ENCODE results near the gene CELF5.

CELF5 gene

GRCh38 chr19:3178973-3179738, 45.3 kb upstream of the CELF5 start:
- TF ChIP-seq ZNF501 (tag by site-specific recombination; IDR thresholded peaks at IDR 0.05) (no peak), ZNF677 (tag by site-specific recombination; IDR thresholded peaks at IDR 0.05) (no peak), ZNF140 (tag by site-specific recombination; IDR thresholded peaks at IDR 0.05) (no peak), ZNF549 (tag by site-specific recombination; IDR thresholded peaks at IDR 0.05) (no peak), ZNF132 (tag by site-specific recombination; IDR thresholded peaks at IDR 0.05; ENCODE audit: borderline replicate concordance) (no peak), ZNF639 (tag by site-specific recombination; IDR thresholded peaks at IDR 0.05) (no peak), ZNF335 (tag by site-specific recombination; conservative IDR thresholded peaks at IDR 0.05) (no peak), TCF7L2 (IDR thresholded peaks at IDR 0.05; ENCODE audit: borderline replicate concordance, low read depth, low read length) (no peak), ZBTB11 (tag by site-specific recombination; conservative IDR thresholded peaks at IDR 0.05; ENCODE audit: low read depth) (no peak), ZNF585B (tag by site-specific recombination; IDR thresholded peaks at IDR 0.05) (no peak), ZBTB48 (tag by site-specific recombination; IDR thresholded peaks at IDR 0.05) (no peak), ZNF513 (tag by site-specific recombination; IDR thresholded peaks at IDR 0.05) (no peak), ZNF37A (tag by site-specific recombination; IDR thresholded peaks at IDR 0.05) (no peak), ZNF2 (tag by site-specific recombination; IDR thresholded peaks at IDR 0.05) (no peak), HOXD13 (CRISPR knock-in tag; IDR thresholded peaks at IDR 0.05; ENCODE audit: borderline replicate concordance) (no peak), SP2 (tag by site-specific recombination; IDR thresholded peaks at IDR 0.05) (no peak), ZNF214 (tag by site-specific recombination; IDR thresholded peaks at IDR 0.05; ENCODE audit: borderline replicate concordance) (no peak), PATZ1 (tag by site-specific recombination; IDR thresholded peaks at IDR 0.05) (no peak), ZNF670 (tag by site-specific recombination; IDR thresholded peaks at IDR 0.05; ENCODE audit: low read depth) (no peak)
- POLR2A ChIA-PET: no interaction called here
- CTCF ChIA-PET: no interaction called here

More at GRCh38 chr19:3178973-3179738, 45.3 kb upstream of the CELF5 start:
- Histone ChIP-seq H3K36me3 (ENCODE audit: control insufficient read depth in 2 of 2, insufficient read depth in 1 of 2, low read length in 2 of 2) (no peaks in the 10 kb centered on the region), H3K9me3 (ENCODE audit: control insufficient read depth, insufficient read depth, low read depth, low read length) (no peaks in the 10 kb centered on the region), H3K4me1 (ENCODE audit: control insufficient read depth, insufficient read depth, low read length) (no peaks in the 10 kb centered on the region), H3K4me3 (ENCODE audit: low read depth, low read length) (no peak overlapping the region), H3K27ac (ENCODE audit: extremely low read depth, low read depth, low read length) (no peak overlapping the region)
